HG02642 (cell line): ENCODE data around the gene RMDN3.
A peak's percentile ranks its signal among the peaks of the same experiment; 100 is the strongest.

Source experiments
- ATAC-seq: cut with Tn5 transposase; IDR thresholded peaks from one replicate; pipeline ENCODE4 v1.9.1; 2021; ENCODE audit warnings: mild to moderate bottlenecking; ENCODE audit not compliant: unreplicated experiment, poor library complexity

Gene RMDN3

DNA sequence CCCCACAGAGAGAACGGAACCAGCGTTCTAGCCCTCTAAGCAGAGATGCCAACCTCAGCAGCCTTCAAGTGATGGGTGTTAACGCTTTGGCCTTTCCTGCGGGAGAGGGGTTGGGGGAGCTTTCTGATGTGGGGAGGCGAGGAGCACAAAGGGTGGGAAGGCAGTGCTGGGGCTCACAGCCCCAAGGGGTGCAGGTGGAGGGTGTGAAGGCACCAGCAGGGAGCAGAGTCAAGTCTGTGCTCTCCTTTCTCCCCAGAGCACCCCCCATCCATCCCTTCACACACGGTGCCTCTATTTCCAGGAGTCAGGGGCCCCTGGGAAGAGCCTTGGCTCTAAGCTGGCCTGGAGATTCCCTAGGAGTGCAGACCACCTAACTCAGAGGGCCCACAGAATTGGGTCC lies 18.8 kb upstream of the RMDN3 start:
- no peak for ATAC-seq

DNA sequence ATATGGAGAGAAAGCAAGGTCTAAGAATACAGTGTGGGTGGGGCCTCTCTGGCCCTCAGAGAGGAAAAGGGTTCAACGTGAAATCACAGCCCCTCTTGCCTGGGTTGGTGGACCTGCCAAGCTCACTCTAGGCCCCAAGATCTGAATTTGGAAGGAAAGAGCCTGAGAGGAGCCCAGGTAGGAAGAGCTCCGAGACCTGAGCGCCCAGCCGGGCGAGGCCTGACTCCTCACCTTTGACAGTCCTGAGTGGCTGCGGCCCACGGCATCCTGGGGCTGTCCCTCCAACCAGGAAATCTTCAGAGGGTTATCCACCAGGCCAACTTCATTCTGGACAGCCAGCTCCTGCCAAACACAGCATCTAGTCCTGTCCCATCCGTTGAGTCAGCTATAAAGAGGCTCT lies 18.4 kb upstream of the RMDN3 start:
- no peak for ATAC-seq

DNA sequence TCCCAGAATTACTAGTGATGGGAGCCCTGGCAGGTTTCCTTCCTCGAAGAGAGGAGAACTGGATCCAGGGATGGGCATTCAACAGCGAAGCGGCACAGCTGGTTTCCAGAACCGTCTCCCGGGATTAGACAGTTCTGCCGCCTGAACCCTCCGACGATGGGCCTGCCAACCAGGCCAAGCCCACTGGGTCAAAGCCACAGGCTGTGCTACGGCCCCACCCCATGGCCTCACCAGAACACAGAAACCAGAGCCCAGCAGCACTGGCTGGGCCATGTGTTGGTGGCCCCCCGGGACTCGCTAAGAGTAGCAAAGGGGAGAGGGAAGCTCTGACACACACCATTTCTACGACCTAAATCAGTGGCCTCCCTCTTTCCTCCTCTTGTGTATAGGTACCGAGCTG lies 17.0 kb upstream of the RMDN3 start:
- ATAC-seq = no peak

DNA sequence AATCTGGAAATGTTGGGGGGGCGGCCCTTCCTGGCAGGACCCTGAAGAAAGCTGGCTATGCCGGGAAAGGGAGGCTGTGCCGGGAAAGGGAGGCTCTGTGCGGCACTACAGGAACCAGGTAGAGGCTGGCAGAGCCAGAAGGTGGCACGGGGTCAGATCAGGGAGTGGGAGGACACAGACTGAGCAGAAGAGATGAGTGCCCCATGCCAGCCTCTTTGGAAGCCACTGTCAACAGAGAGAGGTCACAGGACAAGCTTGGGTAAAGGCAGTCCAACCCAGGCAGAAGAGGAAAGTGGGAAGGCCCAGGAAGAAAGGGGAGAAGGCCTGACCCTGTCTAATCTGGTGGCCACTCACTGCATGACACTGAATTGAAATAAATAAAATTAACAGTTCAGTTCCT lies 16.2 kb upstream of the RMDN3 start:
- no peak for ATAC-seq

DNA sequence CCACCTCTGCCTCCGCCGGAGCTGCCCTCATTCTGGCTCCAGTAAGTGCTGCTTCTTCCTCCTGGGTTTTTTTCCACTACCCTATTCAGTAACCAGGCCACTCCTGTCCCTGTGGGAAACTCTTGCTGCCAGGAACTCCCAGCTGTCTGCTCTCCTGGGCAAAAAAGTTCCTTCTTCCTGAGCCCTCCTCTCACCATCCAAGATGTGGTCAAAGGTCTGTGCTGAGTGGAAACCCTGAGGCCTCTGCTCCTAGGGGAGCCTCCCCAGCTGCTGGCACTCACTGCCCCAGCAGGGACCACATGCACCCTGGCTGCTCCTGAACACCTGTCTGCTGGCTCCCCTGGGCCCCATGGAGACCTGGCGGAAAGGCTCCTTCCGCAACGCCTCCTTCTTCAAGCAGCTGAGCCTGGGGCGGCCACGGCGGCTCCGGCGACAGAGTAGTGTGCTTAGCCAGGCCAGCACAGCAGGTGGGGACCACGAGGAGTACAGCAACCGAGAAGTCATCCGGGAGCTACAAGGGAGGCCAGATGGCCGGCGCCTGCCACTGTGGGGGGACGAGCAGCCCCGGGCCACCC lies 15.2 kb upstream of the RMDN3 start:
- ATAC-seq = peak; percentile 7

DNA sequence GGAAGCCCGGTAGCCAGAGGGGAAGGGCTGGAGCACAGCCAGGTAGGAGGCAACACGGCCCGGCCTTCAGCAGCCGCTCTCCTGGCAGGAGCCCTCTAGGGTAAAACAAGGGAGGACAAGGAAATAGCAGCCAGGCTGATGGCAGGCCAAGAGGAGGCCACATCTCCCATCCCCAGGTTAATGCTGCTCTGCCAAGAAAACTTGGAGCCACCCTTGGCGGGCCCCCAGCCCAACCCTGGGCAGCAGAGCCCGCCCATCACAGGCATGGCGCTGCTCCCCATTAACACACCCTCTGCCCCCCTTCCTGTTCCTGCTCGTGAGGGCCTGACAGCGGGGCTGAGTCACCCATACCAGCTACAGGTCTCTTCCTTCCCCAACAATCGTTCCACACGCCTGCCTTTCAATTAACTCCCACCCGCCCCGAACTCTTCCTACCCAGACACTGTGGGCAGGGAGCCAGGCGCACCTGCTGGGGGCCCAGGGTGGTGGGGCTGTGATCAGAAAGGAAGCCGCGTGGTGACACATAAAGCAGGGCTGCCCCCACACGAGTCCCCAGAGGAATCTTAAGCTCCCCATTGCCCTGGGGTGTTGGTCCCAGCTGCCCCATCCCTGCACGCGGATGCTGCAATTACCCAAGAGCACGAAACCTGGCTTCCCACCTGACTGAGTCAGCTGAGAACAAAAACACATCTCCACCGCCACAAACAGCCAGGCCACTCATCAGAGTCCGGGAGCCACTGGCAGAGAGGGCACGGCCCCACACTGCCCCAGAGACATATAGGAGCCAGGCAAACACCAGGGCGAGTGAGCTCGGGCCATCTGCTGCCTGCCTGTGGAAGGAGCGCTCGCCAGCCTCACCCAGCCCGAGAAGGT lies 14.5 kb upstream of the RMDN3 start, which contains the start of gene C15orf62:
Gene C15orf62 (plus strand): TSS at position 707 of the 873 bp plus-strand sequence. CDS start 516 bp downstream, outside the sequence.
- peak; percentile 51 for ATAC-seq

DNA sequence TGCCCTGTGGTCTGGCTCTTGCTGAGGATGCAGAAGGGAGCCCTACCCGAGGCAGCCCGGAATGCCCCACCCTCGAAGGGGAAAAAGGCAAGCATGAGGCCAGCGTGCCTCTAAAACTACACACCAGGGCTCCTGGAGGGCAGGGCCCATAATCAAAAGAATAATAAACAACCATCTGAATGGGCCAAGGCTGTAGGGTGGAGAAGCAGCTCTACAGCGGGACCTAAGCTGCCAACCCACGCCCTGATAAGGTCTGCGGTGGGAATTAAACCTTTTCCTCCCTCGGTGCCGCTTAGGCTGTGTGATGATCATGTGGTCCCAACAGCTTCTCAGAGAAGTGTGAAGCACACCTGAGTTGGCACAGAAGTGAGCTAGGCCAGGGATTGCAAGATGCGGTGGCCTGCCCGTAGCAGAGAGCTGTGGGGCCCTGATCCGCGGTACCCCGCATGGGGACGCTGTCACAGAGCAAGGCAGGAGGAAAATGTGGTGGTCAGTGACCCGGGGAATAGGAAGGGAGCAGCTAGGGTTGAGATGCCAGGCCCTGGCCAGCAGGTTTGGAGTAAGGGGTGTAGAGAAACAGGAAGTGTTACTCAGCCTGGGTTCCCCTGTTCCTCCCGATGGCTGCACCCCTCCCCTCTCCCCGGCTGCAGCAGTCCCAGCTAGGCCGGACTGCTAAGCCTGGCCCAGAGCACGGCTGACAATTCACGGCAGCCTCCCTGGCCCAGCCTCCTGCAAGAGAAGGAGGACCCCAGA lies 13.6 kb upstream of the RMDN3 start:
- peak; percentile 6 for ATAC-seq

DNA sequence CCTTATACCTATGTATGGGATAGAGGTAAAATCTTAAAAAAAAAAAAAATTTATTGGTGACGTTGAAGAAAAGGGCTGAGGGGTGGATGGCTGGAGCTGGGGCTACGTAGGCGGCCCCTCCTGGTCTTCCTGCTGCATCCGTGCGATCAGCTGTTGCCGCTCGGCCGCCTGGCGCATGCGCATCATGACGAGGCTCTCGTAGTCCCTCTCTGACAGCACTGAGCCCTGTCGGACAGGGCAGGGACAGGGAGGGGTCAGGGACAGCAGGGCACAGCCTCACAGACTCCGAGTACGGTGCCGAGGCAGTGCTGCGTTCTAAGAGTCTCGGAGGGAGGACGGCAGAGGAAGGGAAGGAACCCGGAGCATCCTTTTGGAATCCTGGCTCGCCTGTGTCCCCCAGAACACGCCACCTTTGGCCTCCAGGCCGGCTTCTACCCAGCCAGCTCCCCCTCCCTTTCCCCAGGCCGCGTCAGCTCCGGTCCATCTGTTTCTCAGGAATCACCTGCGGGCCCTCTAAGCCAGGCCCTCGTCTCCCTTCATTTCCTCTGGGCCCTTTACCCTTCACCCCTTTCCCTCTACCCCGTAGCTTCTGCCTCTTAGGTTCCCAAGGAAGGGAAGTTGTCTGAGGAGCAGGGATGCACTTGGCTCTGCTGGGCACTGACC lies 12.9 kb upstream of the RMDN3 start:
- ATAC-seq = no peak

DNA sequence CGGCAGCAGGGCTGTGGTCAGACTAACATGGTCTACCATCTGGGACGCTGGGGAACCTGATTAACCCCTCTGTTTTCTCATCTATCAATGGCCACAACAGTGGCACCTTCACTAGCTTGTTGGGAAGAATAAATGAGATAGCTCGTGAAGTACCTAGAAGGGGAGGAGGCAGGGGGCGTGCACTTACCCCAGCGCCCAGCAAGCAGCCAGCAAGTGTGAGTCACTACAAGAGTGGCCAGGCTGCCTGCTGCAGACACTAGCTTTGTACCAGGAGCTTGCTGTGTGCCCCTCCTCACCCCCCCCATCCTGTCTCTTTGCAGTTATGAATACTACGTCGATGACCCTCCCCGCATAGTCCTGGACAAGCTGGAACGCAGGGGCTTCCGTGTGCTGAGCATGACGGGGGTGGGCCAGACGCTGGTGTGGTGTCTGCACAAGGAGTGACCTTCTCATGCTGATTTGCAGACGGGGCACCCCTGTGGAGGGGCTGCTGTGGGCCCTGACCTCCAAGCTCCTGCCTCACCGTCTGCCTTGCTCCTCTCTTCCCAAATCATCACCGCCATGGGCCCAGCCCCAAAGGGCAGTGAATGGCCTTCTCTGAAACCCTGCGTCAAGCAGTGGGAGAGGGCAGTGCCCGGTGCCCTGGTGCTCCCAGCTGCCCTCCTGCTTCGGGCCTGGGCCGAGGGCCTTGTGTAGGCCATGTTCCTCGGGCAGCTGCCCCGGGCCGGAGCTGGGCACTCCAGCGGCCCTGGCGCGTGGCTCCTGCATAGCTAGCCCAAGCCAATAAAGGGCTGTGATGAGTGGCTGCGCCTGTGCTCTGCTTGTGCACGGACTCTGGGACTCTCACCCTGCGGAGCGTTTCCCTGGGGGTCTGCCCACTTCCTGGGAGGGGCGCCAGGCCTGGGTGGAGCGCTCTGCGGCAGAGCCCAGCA lies 12.1 kb upstream of the RMDN3 start:
- ATAC-seq = no peak

DNA sequence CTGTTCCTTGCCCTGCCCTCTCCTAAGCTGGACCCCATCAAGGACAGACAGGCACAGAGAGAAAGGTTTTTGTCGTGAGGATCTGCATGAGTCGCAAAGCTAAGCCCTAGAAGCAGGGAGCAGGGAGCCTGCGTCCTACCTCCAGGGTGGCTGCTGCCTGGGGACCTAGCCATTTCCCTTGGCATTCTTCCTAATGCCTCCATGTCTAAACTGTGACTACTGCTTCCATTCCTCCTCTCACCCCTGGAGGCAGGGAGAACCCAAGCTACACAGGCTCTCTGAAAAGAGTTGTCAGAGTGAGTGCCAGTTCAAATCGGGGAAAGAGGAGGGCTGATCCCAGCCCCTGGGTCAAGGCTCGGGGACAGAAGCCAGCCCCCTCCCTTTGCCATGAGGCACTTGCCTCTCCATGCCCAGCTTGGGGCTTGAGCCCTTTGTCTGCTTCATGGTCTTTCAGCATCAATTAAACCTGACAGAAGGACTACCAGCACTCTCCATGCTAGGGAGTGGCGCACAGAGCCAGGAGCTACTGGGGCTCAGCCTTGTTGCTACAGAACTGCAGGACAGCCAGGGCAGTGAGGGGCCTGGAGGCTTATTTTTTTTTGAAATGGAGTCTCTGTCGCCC lies 11.3 kb upstream of the RMDN3 start:
- ATAC-seq = no peak

DNA sequence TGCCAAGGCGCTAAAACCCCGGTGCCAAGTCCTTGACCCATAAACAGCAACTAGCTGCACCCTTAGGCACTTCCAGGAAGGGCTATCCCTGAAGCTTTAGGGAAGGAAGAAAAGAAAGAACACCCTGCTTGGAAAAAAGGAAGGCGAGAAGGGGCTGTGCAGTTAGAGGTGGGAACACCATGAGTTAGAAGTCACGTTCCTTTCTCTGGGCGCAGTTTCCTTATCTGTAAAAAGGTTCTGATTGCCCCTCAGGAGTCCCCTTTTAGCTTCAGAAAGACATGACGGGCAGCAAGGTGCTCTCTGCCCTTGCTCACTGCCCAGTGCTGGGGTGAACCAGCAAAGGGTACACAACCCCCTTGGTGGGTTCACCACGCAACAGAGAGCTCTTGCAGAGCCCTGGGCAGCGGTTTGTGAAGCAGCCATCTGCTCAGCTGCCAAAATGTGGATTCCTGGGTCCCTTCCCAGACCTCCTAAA lies 9.6 kb upstream of the RMDN3 start:
- no peak for ATAC-seq

DNA sequence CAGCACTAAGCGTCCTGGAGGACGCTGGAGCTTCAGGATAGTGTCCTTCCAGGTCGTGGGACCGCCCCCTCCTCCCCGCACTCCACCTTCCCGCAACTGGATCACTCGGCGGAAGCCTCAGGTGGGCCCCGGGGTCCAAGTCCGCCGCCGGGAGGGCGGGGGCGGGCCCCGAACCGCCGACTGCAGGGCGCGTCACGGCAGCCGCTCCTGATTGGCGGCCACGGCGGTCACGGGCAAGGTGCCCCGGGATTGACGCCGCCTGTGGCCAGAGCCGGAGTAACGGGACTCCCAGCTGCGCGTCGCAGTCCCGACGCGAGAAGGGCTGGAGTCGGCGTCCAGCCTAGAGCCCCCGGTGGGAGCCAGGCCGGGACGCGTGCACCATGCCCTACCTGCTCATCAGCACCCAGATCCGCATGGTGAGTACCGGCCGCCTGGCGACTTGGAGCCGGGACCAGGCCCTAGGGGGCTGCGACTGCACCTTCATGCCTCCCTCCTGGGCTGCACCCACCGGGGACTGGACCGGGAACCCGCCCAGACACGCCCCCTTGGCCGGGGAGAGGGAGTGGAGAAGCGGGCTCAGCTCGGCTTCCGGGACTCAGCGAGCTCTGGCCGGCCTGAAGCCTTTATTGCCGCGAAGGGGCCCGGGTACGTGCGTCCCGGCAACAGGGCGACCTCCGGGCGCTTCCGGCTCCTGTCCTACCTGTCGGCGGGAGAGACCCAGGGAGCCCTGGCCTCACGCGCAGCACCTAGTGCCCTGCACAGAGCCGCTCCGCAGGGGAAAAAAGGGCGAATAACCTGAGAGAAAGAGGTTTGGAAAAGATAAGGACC lies 9.0 kb upstream of the RMDN3 start, which contains the start of gene GCHFR:
Gene GCHFR (plus strand): TSS at position 268 of the 828 bp plus-strand sequence. CDS start 113 bp downstream, at position 381.
- ATAC-seq = peak; percentile 58

DNA sequence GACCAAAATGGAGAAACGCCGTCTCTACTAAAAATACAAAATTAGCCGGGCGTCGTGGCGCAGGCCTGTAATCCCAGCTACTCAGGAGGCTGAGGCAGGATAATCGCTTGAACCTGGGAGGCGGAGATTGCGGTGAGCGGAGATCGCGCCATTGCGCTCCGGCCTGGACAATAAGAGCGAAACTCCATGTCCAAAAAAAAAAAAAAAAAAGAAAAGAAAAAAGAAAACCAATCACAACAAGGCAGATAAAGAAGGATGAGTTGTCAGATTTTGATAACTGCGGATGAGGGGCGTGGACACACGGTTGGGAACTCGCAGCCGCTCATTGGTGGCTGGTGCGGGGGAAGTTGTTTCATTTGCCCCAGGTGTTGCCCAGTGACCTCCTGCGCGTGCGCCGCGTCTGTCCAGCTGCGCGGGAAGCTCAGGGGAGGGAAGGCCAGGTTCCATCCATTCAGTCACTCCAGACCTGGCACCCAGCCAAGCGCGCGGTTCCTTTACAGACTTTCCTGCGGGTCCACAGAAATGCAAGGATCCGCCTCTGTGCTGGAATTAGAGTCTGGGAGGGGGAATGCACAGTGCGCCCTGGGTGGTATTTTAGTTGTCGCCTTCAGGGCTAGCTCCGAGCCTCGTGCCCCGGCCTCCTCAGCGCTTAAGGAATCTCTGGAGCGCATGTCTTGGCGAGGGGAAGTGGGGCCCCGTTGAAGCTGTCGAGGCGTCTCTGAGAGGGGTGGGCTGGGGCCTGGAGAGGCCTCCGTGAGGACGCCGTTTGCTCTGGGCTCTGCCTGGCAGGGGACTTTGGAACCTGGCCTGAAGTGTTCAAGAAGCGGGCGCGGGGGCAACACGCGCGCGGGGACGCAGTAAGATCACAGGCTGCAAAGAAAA lies 8.1 kb upstream of the RMDN3 start:
- ATAC-seq = peak; percentile 3

DNA sequence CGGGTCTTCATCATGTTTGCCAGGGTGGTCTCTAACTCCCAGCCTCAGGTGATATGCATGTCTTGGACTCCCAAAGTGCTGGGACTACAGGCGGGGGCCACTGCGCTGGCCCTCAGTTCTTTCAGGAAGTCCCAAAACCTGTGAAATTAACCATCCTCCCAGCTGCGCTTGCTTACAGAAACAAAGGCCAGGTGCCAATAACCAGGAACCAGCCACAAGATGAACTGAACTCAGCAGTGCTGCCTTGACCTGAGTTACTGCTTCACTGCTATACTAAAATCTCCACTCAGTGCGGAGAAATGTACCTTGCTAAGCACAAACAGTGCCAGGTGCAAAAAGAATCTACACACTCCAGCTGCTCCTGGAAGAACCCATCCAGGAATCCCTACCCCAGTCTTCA lies 4.9 kb upstream of the RMDN3 start:
- no peak for ATAC-seq

DNA sequence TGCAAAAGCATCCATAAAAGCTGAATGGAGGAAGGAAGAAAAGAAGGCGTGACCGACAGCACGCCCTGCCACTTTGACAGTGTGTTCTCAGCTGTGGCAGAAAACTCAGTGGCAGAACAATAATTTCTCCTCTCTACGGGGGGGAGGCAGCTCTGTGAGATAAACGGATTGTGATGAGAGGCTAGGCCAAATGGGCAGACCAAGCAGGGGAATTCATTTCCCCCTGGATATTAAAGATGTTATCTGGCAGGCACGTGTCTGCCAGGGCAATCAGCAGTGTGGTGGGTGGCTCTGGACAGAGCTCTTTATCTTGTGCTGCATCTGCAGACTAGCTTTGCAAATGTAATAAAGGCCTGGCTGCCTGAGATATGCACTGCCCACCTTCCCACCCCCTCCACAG lies 1.9 kb upstream of the RMDN3 start:
- no peak for ATAC-seq

DNA sequence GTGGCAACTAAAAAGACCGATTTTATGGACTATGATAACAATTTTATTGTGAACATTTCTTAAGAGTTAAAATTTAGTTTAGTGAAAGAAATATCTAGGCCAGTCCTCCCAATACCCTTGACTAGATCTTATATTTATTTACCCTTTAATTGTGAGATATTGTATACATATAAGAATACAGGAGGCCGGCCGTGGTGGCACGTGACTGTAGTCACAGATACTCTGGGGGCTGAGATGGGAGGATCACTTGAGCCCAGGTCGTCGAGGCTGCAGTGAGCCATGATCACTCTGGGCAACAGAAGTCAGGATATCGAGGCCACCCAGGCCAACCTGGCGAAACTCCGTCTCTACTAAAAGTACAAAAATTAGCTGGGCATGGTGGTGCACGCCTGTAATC lies 756 bp upstream of the RMDN3 start:
- no peak for ATAC-seq

DNA sequence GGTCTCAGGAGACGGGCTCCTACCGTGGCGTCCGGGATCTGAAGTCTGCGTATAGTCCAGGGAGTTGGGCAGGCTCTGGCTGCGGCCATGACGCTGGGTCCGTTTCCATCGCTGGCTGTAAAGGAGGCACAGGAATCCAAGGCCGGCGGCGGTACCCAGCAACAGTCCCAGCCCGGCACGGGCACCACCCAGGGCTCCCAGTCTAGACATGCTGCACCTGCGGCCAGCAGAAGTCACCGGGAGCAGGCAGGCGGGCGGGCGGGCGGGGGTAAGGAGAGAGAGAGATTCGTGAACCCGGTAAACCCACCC lies 526 bp downstream of the RMDN3 start:
- ATAC-seq = peak; percentile 5
